Cardiac muscle cell (in vitro differentiated cells and primary cell): Measurements from ENCODE around the gene MAPK7. TPM values are rescaled to one million over a fixed set of nuclear protein-coding genes. Genes with fewer than 3 reads are reported as not detected.

Experiments
- DNase-seq, 2 donors: peaks; one replicate each; pipeline versions ENCODE4 v3.0.0 to v3.0.0-alpha.2; 2010 to 2017; ENCODE audit warnings: low read depth in 1 of 2, low spot score in 1 of 2
- H3K27ac ChIP-seq: fragments of 200-600 bp; sonication (generic); 2 replicates; pipeline ENCODE4 v1.5.1; 2016
- H3K27me3 ChIP-seq: fragments of 200-600 bp; sonication (generic); 2 replicates; pipeline ENCODE4 v1.6.0; 2016; ENCODE audit warnings: control low read depth
- H3K36me3 ChIP-seq: fragments of 200-600 bp; sonication (generic); 2 replicates; pipeline ENCODE4 v1.5.1; 2016; ENCODE audit warnings: control low read depth
- H3K4me1 ChIP-seq: fragments of 200-600 bp; sonication (generic); 2 replicates; pipeline ENCODE4 v1.8.1; 2017; ENCODE audit warnings: low read depth, mild to moderate bottlenecking, mixed run types
- H3K4me3 ChIP-seq: fragments of 200-600 bp; sonication (generic); 2 replicates; pipeline ENCODE4 v1.5.1; 2016; ENCODE audit warnings: mild to moderate bottlenecking
- H3K9me3 ChIP-seq: fragments of 200-600 bp; sonication (generic); 2 replicates; pipeline ENCODE4 v1.5.1; 2017; ENCODE audit warnings: low read depth, mild to moderate bottlenecking, control low read depth
- CTCF ChIP-seq: IDR thresholded peaks from 2 replicates; pipeline ENCODE4 v1.5.1; 2012; ENCODE audit warnings: low read depth, mild to moderate bottlenecking, low read length
- polyA plus RNA-seq: library from polyadenylated mRNA; unstranded; fragments of >200 nt; fragmentation: Nextera tagmentation; extraction: Ambion mirVana; gene quantifications from 2 replicates; pipeline ENCODE4 v1.2.1, GENCODE V29; 2016
- total RNA-seq: library from RNA; depleted of rRNA; stranded (reverse); fragments of >200 nt; gene quantifications from 2 replicates; pipeline ENCODE4 v1.2.3, GENCODE V29; 2016

The MAPK7 gene
- total and polyA plus RNA-seq, 2 experiments from 2014 or later: 27.1 to 33.0 TPM

DNA sequence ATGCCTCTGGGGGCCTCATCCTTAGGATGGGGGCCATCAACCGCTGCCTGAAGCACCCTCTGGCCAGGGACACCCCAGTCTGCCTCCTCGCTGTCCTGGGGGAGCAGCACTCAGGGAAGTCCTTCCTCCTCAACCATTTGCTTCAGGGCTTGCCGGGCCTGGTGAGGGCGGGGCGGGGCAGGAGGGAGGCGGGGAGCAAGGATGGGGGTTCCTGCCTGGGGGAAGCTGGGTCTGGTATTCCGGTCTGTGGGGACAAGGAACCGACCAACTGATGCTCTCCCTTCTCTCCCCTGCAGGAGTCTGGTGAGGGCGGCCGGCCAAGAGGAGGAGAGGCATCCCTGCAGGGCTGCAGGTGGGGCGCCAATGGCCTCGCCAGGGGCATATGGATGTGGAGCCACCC lies 34.7 kb downstream of the MAPK7 start:
- TF ChIP-seq CTCF: no peak
- Histone ChIP-seq H3K9me3 (no peaks in the 10 kb centered on the region), H3K36me3 (no peaks in the 10 kb centered on the region), H3K4me1 (no peaks in the 10 kb centered on the region), H3K27ac (no peak overlapping the region), H3K4me3 (no peak overlapping the region), H3K27me3 (no peaks in the 10 kb centered on the region)
- no peak for DNase-seq

DNA sequence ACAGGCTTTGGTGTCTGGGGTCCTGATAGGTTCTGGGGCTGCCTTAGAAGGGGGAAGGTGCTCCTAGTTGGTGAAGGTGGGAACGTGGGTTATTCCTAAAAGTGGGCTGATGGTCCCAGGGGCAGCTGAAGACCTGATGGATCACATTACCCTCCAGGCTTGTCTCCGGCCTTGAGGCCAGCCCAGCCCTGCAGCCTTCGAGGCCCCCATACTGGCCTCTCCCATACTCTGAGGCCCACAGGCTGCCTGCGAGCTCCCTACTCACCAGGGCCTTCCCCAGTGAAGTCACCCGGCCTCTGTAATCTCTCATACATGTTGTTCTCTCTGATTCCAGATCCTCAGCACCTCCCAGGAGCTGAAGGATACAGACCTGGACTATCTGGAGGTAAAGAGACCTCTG lies 35.5 kb downstream of the MAPK7 start:
- H3K36me3 ChIP-seq: no peaks in the 10 kb centered on the region
- H3K27me3 ChIP-seq: no peaks in the 10 kb centered on the region
- no peaks in the 10 kb centered on the region for H3K9me3 ChIP-seq
- no peaks in the 10 kb centered on the region for H3K4me1 ChIP-seq
- no peak for DNase-seq
- TF ChIP-seq CTCF: no peak
- H3K27ac ChIP-seq: no peak overlapping the region
- no peak overlapping the region for H3K4me3 ChIP-seq

GRCh38 chr17:19414396-19415280 lies 36.3 kb downstream of the MAPK7 start:
- no peak overlapping the region for H3K4me3 ChIP-seq
- H3K9me3 ChIP-seq: no peaks in the 10 kb centered on the region
- H3K27me3 ChIP-seq: no peaks in the 10 kb centered on the region
- no peak for DNase-seq
- H3K36me3 ChIP-seq: no peaks in the 10 kb centered on the region
- no peaks in the 10 kb centered on the region for H3K4me1 ChIP-seq
- TF ChIP-seq CTCF: no peak
- no peak overlapping the region for H3K27ac ChIP-seq

GRCh38 chr17:19415311-19415710 lies 37.0 kb downstream of the MAPK7 start:
- no peak for TF ChIP-seq CTCF
- DNase-seq: no peak
- no peaks in the 10 kb centered on the region for H3K36me3 ChIP-seq
- no peak overlapping the region for H3K4me3 ChIP-seq
- H3K9me3 ChIP-seq: no peaks in the 10 kb centered on the region
- H3K27ac ChIP-seq: no peak overlapping the region
- H3K27me3 ChIP-seq: no peaks in the 10 kb centered on the region
- no peaks in the 10 kb centered on the region for H3K4me1 ChIP-seq

GRCh38 chr17:19415806-19416775 lies 37.8 kb downstream of the MAPK7 start:
- Histone ChIP-seq H3K27me3 (no peaks in the 10 kb centered on the region), H3K4me1 (no peaks in the 10 kb centered on the region), H3K9me3 (no peaks in the 10 kb centered on the region), H3K4me3 (no peak overlapping the region), H3K36me3 (no peaks in the 10 kb centered on the region), H3K27ac (no peak overlapping the region)
- DNase-seq: no peak
- no peak for TF ChIP-seq CTCF
